Fibroblast of lung (primary cell): ENCODE data around the gene SHPK.

Experiments used
- EZH2 ChIP-seq: IDR thresholded peaks from 2 replicates; pipeline ENCODE4 v1.5.1; 2012; ENCODE audit warnings: low read length, control low read depth, mild to moderate bottlenecking; ENCODE audit errors: missing control alignments
- TF ChIP-seq, protein P1 (sequence below), 2 donors: IDR thresholded peaks in 1 of 2; conservative IDR thresholded peaks in 1 of 2; 1 replicate in 1 of 2; 2 replicates in 1 of 2; pipeline ENCODE4 v1.5.1; 2011 to 2012; ENCODE audit warnings: low read length in 2 of 2, control low read depth in 1 of 2, inconsistent platforms in 1 of 2, low read depth in 1 of 2, mild to moderate bottlenecking in 1 of 2

- TF ChIP-seq, protein P1, sequence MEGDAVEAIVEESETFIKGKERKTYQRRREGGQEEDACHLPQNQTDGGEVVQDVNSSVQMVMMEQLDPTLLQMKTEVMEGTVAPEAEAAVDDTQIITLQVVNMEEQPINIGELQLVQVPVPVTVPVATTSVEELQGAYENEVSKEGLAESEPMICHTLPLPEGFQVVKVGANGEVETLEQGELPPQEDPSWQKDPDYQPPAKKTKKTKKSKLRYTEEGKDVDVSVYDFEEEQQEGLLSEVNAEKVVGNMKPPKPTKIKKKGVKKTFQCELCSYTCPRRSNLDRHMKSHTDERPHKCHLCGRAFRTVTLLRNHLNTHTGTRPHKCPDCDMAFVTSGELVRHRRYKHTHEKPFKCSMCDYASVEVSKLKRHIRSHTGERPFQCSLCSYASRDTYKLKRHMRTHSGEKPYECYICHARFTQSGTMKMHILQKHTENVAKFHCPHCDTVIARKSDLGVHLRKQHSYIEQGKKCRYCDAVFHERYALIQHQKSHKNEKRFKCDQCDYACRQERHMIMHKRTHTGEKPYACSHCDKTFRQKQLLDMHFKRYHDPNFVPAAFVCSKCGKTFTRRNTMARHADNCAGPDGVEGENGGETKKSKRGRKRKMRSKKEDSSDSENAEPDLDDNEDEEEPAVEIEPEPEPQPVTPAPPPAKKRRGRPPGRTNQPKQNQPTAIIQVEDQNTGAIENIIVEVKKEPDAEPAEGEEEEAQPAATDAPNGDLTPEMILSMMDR (conservative IDR thresholded peaks at IDR 0.05 in 1 of 2, IDR thresholded peaks at IDR 0.05 in 1 of 2; ENCODE audit: low read depth in 1 of 2, low read length in 2 of 2), result no peak
- no peak for TF ChIP-seq EZH2
Measured at GRCh38 chr17:3632287-3632686, 3.8 kb downstream of the SHPK start.
